Type B pancreatic cell (in vitro differentiated cells): ENCODE measurements around the gene SHMT2. TPM values are rescaled to one million over a fixed set of nuclear protein-coding genes. Genes with fewer than 3 reads are reported as not detected.

ENCODE experiments used
- DNase-seq: peaks from one replicate; pipeline ENCODE4 v3.0.0; 2021; ENCODE audit warnings: mixed read lengths; ENCODE audit not compliant: unreplicated experiment; ENCODE audit errors: extremely low spot score
- H3K27ac Mint-ChIP-seq: 2 replicates; pipeline ENCODE4 v1.8.0; 2021; ENCODE audit warnings: mild to moderate bottlenecking, mixed read lengths
- H3K27me3 Mint-ChIP-seq: 2 replicates; pipeline ENCODE4 v1.8.0; 2021; ENCODE audit warnings: mixed read lengths
- H3K36me3 Mint-ChIP-seq: 2 replicates; pipeline ENCODE4 v1.8.0; 2021; ENCODE audit warnings: mixed read lengths
- H3K4me1 Mint-ChIP-seq: one replicate; pipeline ENCODE4 v1.8.0; 2021; ENCODE audit warnings: mixed read lengths; ENCODE audit not compliant: unreplicated experiment
- H3K4me3 Mint-ChIP-seq: 2 replicates; pipeline ENCODE4 v1.8.0; 2021; ENCODE audit warnings: mild to moderate bottlenecking, mixed read lengths
- H3K9me3 Mint-ChIP-seq: 2 replicates; pipeline ENCODE4 v1.8.0; 2021; ENCODE audit warnings: mixed read lengths
- CTCF ChIP-seq: fragments of 200-600 bp; sonication (generic); conservative IDR thresholded peaks from 2 replicates; pipeline ENCODE4 v1.5.0; 2021; ENCODE audit warnings: antibody characterized with exemption, mild to moderate bottlenecking
- total RNA-seq: library from RNA; stranded (reverse); gene quantifications from 2 replicates; pipeline ENCODE4 v1.2.1, GENCODE V29; 2021; ENCODE audit warnings: low replicate concordance

The SHMT2 gene
- total RNA-seq, 1 donor from 2014 or later, result 131 TPM

DNA sequence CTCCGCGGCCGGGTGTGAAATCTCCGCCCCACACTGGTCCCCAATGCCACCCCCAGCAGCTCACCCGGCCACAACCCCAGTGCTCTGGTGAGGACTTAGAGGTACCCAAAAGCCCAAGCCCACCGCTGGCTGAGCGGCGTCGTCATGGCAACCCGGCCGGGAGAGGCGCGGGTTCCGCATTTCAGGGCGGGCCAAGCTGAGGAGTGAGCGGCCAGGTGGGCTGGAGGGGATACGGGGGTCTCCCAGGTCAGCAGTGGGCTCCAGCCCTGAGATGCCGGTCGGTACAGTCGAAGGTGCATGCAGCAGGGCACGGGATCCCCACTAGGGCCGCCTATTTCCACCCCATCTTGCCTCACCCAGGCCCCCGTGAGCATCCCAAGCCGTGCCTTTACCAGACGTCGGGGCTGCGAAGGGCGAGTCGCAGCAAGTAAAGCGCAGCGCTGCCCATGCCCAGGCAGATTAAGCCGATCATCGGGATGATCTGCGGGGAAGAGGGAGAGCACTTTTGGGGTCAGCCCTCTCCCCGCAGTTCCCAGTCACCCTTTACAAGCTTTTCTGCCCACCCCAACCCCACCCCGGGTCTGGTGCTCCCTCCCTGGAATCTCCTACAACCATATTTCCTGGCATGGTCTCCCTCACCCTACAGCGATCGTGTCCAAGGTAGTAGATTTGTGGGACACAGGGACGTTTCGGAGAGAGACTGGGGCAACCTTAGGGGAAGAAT lies 6.9 kb downstream of the SHMT2 start:
- Mint-ChIP-seq H3K27ac (no peak overlapping the region), H3K27me3 (peaks cover 48% of the 10 kb centered on the region), H3K4me1 (peaks cover 43% of the 10 kb centered on the region), H3K4me3 (no peak overlapping the region), H3K36me3 (peaks cover 9% of the 10 kb centered on the region), H3K9me3 (no peaks in the 10 kb centered on the region)
- TF ChIP-seq CTCF, result no peak
- DNase-seq, result no peak

- no peaks in the 10 kb centered on the region for H3K9me3 Mint-ChIP-seq
Measured at GRCh38 chr12:57236925-57237595, 7.5 kb downstream of the SHMT2 start.

GRCh38 chr12:57237596-57237931 lies 8.1 kb downstream of the SHMT2 start:
- H3K4me3 Mint-ChIP-seq, result peak overlapping the region; percentile 91
- no peak for TF ChIP-seq CTCF
- peaks cover 51% of the 10 kb centered on the region for H3K4me1 Mint-ChIP-seq
- peak overlapping the region; percentile 82 for H3K27ac Mint-ChIP-seq
- peaks cover 59% of the 10 kb centered on the region for H3K27me3 Mint-ChIP-seq
- no peaks in the 10 kb centered on the region for H3K9me3 Mint-ChIP-seq
- DNase-seq, result no peak
- H3K36me3 Mint-ChIP-seq, result peaks cover 9% of the 10 kb centered on the region

More at GRCh38 chr12:57236925-57237595, 7.5 kb downstream of the SHMT2 start:
- Mint-ChIP-seq H3K4me1 (peaks cover 50% of the 10 kb centered on the region), H3K36me3 (peaks cover 9% of the 10 kb centered on the region), H3K27ac (peak overlapping the region; percentile 82), H3K4me3 (peak overlapping the region; percentile 91), H3K27me3 (peaks cover 55% of the 10 kb centered on the region)
- no peak for TF ChIP-seq CTCF
- DNase-seq, result no peak

- Mint-ChIP-seq H3K4me1 (peaks cover 51% of the 10 kb centered on the region), H3K27ac (peak overlapping the region; percentile 82), H3K9me3 (no peaks in the 10 kb centered on the region), H3K4me3 (peak overlapping the region; percentile 91), H3K36me3 (peaks cover 9% of the 10 kb centered on the region), H3K27me3 (peaks cover 64% of the 10 kb centered on the region)
- no peak for TF ChIP-seq CTCF
- DNase-seq, result no peak
Measured at GRCh38 chr12:57237932-57238853, 8.7 kb downstream of the SHMT2 start.

DNA sequence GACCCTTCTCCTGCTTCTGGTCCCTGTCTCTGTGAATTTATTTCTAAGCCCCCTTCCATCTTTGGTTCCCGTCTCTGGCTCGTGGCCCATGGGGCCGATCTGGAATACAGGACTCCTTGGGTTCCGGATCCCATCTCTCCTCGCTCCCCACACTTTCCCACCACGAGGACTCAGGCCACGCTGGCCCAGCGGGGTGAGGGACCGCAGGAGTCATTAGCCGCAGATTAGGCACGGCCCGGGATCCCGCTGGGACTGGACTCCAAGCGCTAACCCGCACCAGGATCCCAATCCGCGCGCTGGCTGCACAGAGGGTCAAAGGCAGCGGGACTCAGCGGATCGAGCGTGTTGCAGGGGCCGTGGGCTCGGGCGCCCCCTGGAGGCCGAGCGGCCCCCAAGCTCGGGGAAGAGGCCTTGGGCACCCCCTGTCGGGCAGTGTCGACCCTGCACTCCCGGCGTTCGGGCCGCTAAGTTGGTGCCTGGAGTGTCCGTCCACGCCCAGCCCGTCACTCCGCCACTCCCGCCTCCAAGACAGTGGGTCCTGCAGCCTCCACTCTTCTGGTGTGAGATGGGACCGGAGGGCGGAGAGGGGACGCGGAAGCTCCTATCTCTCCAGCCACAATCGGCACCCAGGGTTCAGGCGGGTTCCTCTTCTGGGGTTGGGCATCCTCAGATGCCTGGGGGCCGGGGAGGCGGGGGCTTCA lies 9.5 kb downstream of the SHMT2 start:
- Mint-ChIP-seq H3K4me1 (peaks cover 56% of the 10 kb centered on the region), H3K27me3 (peaks cover 70% of the 10 kb centered on the region)

More for the DNA sequence above, 9.5 kb downstream of the SHMT2 start:
- DNase-seq, result peak; percentile 94
- Mint-ChIP-seq H3K4me3 (peak overlapping the region; percentile 88), H3K27ac (peak overlapping the region; percentile 81), H3K9me3 (no peaks in the 10 kb centered on the region), H3K36me3 (peaks cover 6% of the 10 kb centered on the region)
- TF ChIP-seq CTCF, result peak; percentile 100
